Measurements from ENCODE around the gene ERMP1.

- TF ChIP-seq POLR2A (IDR thresholded peaks at IDR 0.05; ENCODE audit: low read length) = no peak
- TF ChIP-seq GATA1 (IDR thresholded peaks at IDR 0.05; ENCODE audit: low read depth, low read length) = no peak
Measured at GRCh38 chr9:5783982-5784381, 48.9 kb downstream of the ERMP1 start.

All from erythroblast (primary cell).